Liver (tissue), 3 donors: ENCODE measurements around the gene BTBD6.

Experiments
- EGR1 ChIP-seq, 2 donors: IDR thresholded peaks; 2 replicates each; pipeline ENCODE4 v1.6.1; 2016 to 2018; ENCODE audit warnings: antibody characterized with exemption in 2 of 2, low read depth in 2 of 2
- GABPA ChIP-seq, 2 donors: IDR thresholded peaks in 1 of 2; conservative IDR thresholded peaks in 1 of 2; 2 replicates each; pipeline ENCODE4 v1.6.1; 2016; ENCODE audit warnings: antibody characterized with exemption in 2 of 2, mild to moderate bottlenecking in 1 of 2, moderate library complexity in 1 of 2
- JUND ChIP-seq, 2 donors: IDR thresholded peaks; 2 replicates each; pipeline ENCODE4 v1.6.1; 2016; ENCODE audit warnings: antibody characterized with exemption in 2 of 2
- YY1 ChIP-seq: IDR thresholded peaks from 2 replicates; pipeline ENCODE4 v1.6.1; 2016; ENCODE audit warnings: antibody characterized with exemption, mild to moderate bottlenecking
- TF ChIP-seq, protein P1 (sequence below): fragments of 150-350 bp; IDR thresholded peaks from 2 replicates; pipeline ENCODE4 v1.5.1; 2017; ENCODE audit warnings: improper control_type of control experiment, low read depth, low read length; ENCODE audit not compliant: missing input control
- TF ChIP-seq, protein P2 (sequence below): IDR thresholded peaks from 2 replicates; pipeline ENCODE4 v1.6.1; 2016; ENCODE audit warnings: antibody characterized with exemption
- TF ChIP-seq, protein P3 (sequence below): IDR thresholded peaks from 2 replicates; pipeline ENCODE4 v1.6.1; 2016; ENCODE audit warnings: antibody characterized with exemption, mild to moderate bottlenecking
- donor health status: healthy.
- donor health status: healthy.

DNA sequence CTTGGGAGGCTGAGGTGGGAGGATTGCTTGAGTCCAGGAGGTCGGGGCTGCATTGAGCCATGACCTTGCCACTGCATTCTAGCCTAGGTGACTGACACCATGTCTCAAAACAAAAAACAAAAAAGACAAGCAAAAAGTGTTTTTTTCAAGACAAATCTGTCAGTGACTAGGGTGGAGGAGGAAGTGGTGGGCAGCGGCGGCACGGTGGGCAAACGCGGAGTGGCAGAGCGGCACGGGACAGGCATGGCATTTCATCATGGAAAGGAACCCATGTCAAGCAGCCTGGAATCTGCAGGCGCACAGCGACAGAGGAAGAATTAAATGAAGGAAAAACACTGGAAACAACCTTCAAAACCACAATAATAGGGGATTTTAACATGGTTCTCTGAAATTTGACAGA is 4.0 kb upstream of the BTBD6 start:
- TF ChIP-seq, protein P1, sequence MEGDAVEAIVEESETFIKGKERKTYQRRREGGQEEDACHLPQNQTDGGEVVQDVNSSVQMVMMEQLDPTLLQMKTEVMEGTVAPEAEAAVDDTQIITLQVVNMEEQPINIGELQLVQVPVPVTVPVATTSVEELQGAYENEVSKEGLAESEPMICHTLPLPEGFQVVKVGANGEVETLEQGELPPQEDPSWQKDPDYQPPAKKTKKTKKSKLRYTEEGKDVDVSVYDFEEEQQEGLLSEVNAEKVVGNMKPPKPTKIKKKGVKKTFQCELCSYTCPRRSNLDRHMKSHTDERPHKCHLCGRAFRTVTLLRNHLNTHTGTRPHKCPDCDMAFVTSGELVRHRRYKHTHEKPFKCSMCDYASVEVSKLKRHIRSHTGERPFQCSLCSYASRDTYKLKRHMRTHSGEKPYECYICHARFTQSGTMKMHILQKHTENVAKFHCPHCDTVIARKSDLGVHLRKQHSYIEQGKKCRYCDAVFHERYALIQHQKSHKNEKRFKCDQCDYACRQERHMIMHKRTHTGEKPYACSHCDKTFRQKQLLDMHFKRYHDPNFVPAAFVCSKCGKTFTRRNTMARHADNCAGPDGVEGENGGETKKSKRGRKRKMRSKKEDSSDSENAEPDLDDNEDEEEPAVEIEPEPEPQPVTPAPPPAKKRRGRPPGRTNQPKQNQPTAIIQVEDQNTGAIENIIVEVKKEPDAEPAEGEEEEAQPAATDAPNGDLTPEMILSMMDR, result no peak
- TF ChIP-seq JUND (IDR thresholded peaks at IDR 0.05) (no peak), EGR1 (IDR thresholded peaks at IDR 0.05; ENCODE audit: low read depth in 2 of 2) (no peak), GABPA (IDR thresholded peaks at IDR 0.05 in 1 of 2, conservative IDR thresholded peaks at IDR 0.05 in 1 of 2) (no peak), YY1 (no peak)
- TF ChIP-seq, protein P2, sequence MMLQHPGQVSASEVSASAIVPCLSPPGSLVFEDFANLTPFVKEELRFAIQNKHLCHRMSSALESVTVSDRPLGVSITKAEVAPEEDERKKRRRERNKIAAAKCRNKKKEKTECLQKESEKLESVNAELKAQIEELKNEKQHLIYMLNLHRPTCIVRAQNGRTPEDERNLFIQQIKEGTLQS, result no peak
- TF ChIP-seq, protein P3, sequence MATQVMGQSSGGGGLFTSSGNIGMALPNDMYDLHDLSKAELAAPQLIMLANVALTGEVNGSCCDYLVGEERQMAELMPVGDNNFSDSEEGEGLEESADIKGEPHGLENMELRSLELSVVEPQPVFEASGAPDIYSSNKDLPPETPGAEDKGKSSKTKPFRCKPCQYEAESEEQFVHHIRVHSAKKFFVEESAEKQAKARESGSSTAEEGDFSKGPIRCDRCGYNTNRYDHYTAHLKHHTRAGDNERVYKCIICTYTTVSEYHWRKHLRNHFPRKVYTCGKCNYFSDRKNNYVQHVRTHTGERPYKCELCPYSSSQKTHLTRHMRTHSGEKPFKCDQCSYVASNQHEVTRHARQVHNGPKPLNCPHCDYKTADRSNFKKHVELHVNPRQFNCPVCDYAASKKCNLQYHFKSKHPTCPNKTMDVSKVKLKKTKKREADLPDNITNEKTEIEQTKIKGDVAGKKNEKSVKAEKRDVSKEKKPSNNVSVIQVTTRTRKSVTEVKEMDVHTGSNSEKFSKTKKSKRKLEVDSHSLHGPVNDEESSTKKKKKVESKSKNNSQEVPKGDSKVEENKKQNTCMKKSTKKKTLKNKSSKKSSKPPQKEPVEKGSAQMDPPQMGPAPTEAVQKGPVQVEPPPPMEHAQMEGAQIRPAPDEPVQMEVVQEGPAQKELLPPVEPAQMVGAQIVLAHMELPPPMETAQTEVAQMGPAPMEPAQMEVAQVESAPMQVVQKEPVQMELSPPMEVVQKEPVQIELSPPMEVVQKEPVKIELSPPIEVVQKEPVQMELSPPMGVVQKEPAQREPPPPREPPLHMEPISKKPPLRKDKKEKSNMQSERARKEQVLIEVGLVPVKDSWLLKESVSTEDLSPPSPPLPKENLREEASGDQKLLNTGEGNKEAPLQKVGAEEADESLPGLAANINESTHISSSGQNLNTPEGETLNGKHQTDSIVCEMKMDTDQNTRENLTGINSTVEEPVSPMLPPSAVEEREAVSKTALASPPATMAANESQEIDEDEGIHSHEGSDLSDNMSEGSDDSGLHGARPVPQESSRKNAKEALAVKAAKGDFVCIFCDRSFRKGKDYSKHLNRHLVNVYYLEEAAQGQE, result no peak
